GM19240 (cell line): ENCODE measurements around the gene NSD1.
"Not testable (repeated sequence)": the region's sequence is repeated elsewhere in the genome, so short reads cannot be mapped to it uniquely, and the experiment has no call there.

Source experiments
- DNase-seq: peaks from one replicate; pipeline ENCODE4 v3.0.0; 2011; ENCODE audit warnings: low spot score; ENCODE audit not compliant: insufficient read length

NSD1 gene

DNA sequence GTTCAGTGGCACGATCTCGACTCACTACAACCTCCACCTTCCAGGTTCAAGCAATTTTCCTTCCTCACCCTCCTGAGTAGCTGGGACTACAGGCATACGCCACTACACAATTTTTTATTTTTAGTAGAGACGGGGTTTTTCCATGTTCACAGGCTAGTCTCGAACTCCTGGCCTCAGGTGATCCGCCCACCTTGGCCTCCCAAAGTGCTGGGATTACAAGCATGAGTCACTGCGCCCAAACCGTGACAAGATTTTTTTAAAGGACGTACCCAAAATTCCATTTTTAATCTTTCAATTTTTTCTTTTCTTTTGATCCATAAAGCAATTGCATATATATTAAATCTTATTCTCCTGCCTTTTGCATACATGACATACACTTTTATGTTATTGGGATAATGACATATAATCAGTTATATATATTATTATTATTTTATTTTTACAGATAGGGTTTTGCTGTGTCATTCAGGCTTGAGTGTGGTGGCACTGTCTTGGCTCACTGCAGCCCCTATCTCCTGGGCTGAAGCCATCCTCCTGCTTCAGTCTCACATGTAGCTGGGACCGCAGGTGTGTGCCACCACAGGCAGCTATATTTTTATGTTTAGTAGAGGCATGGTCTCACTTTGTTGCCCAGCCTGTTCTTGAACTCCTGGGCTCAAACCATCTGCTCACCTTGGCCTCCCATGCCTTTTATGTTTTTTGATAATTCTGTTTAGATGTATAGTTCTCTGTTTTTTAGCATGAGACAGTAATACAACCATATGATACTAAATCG lies 98.1 kb downstream of the NSD1 start:
- DNase-seq: no peak

DNA sequence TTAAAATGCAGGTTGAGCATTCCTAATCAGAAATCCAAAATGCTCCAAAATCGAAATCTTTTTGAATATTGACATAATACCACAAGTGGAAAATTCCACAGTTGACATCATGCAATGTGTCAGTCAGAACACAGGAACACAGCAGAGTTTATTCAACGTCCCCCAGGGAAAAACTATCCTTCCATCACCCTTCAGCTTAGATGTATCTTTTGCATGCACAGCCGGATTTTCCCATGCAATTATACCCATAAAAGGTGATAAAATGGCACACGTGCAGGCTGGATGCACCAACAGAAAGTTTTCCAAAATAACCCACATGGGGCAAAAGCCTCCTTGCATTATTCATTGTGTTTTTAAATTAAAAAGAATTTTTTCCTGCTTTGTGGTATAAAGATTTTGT lies 98.8 kb downstream of the NSD1 start:
- DNase-seq: no peak

DNA sequence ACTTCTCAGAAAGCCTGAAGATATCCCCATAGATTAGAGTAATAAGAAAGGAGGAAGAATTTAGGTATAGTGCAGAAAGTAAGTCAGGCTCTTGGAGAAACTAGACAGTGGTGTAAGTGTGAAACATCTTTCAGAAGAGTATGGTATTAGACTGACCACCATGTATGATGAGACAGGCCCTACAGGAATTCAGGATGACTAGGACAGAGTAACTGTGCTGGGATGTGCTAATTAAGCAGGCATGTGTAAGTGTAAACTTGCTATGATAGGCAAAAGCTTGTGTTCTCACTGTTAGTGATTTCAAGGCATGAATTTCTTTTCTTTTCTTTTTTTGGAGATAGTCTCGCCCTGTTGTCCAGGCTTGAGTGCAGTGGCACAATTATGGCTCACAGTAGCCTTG lies 99.2 kb downstream of the NSD1 start:
- DNase-seq: no peak

DNA sequence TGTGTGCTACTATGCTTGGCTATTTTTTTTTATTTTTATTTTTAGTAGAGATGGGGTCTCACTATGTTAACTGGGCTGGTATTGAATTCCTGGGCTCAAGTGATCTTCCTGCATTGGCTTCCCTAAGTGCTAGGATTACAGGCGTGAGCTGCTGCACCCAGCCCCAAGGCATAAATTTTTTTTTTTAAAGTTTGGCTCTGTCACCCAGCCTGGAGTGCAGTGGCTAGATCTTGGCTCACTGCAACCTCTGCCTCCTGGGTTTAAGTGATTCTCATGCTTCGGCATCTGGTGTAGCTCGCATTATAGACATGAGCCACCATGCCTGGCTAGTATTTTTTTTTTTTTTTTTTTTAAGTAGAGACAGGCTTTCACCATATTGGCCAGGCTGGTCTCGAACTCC lies 99.6 kb downstream of the NSD1 start:
- DNase-seq: no peak

DNA sequence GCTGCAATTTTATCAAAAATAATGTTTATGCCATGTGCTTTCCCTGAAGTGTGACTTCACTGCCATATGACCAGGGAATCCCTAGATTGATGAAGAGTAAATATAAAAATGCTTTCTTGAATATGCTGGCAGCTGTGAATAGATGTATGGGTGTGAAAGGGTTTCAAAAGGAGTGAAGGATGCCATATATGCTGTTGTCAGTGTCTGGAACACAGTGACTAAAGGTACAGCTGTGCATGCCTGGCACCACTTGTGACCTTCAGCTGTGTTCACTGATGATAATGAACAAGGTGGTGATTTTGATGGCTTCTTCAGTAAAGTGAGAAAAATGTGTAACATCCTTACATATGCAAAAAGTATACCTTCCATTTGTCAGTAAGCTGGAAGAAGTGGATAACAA lies 100.2 kb downstream of the NSD1 start:
- no peak for DNase-seq

DNA sequence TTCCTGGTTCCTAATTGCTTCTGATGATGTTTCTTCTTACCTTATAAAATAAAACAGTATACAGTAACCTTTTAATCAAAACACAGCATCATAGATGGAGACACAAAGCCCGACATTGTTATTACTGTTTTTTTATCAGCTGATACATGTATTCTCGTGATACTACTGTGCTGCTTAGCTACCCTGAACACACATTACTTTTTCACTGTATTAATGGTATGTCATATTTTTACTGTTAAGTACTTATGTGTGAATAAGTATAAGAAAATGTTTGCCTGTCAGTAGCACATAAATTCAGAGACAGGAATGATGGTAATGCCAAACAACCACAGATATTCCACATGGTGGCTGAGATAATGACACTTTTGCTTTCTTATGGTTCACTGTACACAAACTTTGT lies 101.3 kb downstream of the NSD1 start:
- no peak for DNase-seq

DNA sequence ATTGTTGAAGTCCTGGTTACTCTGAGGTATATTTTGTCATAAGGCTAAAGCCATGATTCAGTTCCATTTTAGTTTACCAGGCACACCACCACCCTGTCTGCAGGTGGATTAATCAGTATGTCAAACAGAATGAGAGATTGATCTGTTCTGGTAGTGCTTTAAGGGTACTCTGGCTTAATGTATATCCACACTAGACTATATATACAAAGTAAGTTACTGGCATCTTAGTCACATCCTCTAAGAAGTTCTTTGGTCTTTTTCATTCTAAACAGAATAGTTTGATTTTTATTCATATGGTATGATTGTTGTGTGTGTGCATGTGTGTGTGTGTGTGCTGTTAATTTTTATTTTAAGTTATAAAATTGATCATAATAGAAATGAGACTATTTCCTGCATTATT lies 108.2 kb downstream of the NSD1 start:
- no peak for DNase-seq

DNA sequence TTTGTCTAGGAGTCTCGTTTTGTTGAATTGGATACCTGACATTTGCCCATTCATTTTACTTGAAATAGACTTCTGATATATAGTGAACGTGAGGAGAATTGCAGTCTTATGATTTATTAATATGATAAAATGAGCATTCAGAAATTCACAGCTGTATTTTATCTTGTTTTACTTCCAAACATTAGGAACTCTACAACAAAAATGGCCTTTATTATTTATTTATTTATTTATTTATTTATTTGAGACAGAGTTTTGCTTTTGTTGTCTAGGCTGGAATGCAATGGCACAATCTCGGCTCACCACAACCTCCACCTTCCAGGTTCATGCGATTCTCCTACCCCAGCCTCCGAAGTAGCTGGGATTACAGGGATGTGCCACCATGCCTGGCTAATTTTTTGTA lies 108.7 kb downstream of the NSD1 start:
- DNase-seq: no peak

DNA sequence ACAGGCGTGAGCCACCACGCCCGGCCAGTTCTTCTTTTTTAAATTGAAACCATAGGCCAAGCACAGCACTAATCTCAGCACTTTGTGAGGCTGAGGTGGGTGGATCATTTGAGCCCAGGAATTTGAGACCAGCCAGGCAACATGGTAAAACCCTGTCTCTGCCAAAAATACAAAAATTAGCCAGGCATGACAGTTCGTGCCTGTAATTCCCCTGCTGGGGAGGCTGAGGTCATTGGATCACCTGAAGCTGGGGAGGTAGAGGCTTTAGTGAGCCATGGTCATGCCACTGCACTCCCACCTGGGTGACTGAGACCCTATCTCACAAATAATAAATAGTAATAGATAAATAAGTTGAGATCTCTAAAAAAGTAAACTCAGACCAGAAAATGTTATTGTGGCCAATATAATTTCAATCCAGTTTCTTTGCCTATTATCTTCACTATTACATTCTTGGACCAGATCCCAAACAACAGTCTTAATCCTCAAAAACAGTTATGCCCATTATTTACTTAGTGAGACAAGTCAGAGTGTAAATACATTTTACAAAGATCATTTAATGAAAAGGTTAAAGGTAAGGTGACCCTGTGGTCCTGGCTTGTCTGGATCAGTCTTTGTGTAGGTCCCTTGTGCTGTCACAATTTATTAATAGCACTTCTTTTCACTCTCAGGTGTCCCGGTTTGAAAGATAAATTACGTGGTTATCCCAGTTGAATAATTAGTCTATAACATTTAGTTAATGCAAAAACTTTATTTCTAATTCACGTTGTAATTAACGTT lies 116.4 kb downstream of the NSD1 start:
- DNase-seq: no peak

DNA sequence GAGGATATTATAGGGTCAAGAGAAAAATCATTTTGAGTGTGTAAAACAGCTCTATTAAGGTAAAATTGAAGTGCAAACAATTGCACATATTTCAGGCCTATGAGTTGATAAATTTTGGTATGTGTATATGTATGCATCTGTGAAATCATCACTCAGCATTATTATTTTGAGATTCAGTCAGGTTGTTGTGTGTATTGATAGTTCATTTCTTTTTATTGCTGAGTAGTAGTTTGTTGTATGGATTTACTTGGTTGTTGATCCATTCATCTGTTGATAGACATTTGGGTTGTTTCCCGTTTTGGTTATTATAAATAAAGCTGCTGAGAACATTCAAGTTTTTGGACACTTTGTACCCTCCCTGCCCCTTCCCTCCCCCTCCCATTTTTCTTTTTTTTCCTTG lies 119.7 kb downstream of the NSD1 start:
- DNase-seq: no peak

DNA sequence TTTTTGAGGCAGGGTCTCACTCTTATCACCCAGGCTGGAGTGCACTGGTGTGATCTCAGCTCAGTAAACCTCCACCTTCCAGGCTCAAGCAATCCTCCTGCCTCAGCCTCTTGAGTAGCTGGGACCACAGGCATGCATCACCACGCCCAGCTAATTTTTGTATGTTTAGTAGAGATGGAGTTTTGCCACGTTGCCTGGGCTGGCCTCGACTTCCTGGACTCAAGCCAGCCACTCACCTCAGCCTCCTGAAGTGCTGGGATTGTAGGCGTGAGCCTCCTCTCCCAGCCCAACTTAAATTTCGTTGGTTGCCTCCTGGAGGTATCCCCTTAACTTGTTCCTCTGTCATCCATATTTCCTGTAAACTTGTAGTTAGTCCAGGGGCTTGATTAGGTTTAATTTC lies 122.7 kb downstream of the NSD1 start:
- DNase-seq: no peak

DNA sequence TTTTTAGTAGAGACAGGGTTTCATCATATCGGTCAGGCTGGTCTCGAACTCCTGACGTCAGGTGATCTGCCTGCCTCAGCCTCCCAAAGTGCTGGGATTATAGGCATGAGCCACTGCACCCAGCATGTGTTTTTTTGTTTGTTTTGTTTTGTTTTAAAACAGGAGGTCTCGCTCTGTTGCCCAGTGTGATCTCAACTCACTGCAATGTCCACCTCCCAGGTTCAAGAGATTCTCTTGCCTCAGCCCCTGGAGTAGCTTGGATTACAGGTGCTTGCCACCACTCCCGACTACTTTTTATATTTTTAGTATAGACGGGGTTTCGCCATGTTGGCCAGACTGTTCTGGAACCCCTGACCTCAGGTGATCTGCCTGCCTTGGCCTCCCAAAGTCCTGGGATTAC lies 125.1 kb downstream of the NSD1 start:
- DNase-seq: not testable (repeated sequence)

DNA sequence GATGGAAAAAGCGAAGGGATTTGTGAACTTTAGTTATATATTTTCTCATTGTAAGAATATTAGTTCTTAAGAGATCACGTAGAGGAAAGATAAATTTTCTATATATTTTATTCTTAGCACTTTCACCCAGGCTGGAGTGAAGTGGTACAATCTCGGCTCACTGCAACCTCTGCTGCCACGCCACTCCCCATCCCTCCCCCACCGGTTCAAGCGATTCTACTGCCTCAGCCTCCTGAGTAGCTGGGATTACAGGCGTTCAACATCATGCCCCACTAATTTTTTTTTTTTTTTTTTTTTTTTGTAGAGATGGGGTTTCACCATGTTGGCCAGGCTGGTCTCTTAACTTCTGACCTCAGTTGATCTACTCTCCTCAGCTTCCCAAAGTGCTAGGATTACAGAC lies 127.4 kb downstream of the NSD1 start:
- no peak for DNase-seq

DNA sequence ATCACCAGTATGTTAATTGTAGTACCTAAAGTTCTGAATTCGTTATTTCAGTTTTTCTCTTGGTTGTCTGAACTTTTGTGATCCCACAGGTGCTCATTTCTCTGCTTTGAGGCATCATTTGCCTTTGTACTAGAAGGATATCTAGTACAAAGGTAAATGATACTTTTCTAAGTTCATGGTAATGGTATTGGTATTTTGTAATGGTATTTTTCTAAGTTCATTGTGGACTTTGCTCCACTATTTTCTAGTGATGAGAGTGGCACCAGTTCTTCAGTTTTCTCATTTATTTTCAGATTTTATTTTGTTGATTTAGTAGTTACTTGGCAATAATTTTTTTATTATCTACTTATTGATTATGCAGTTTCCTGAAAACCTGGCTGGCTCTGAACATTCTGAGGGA lies 127.9 kb downstream of the NSD1 start:
- no peak for DNase-seq

DNA sequence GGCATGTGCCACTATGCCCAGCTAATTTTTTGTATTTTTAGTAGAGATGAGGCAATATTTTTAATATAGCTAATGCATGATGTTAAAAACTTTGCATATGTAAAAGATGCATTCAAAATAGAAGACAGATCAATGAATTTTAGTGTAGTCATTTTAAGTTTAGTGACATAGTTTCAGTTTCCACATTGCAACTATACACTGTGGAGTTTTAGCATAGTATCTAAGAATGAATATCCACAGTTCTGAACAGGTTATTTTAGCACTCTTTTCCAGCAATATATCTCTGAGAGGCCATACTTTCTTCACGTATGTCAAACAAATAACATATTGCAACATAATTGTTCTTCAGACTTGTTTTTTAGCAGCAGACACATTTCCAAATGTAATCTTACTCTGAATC lies 130.6 kb downstream of the NSD1 start:
- DNase-seq: no peak

DNA sequence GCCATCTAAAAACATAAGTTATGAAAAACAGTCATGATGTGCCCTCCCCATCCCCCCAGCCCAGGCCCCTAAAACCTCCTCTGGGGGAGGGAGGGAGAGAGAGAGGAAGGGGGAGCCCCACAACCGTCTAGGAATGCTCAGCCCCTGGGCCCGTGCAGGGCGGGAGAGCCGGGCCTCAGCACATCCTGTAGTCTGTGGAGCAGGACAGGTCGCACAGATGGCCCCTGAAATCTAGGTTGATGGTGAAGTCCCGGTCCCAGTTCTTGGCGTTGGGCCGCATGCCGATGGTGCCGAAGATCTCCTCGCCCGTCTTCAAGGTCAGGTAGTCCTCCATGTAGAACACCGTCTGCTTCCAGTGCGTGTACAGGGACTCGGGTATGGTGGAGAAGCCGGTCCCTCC lies 131.8 kb downstream of the NSD1 start:
- DNase-seq: no peak

DNA sequence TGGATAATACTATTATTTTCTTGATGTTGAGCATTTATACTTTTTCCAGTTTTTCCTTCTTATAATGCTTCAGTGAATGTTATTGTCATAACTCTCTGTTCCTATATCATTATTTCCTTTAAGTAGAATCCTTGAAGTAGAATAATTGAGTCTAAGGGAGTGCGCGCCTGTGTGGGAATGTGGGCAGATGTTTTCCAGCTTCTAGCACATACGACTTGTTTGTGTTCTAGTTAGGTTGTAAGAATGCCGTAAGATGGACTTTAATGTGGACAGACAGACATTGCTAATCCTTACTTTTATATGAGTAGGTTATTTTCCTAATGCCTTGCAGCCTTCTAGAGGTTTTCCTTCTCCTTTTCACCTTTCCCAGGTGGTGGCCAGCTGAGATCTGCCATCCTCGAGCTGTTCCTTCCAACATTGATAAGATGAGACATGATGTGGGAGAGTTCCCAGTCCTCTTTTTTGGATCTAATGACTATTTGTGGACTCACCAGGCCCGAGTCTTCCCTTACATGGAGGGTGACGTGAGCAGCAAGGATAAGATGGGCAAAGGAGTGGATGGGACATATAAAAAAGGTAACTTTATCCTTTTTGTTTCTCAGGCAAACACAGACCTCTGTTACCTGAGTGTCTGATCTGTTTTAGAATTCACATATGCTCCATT lies 135.8 kb downstream of the NSD1 start:
- no peak for DNase-seq

DNA sequence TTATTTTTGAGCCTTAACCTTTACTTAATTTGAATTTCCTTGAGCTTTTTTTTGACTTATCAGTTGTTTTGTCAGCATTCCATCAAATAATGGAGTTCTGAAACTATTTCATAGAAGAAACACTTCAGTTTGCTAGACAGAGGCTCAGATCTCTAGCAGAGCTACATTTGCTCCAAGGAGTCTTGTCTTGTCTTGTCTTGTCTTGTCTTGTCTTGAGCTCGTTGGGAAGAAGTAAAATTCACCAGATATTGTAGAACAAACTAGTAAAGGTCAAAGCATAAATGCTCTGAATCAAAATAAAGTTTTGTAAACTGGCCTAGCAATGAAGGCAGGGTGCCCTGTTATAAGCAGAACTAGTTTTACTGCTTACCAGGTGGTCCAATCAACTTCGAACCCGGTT lies 136.4 kb downstream of the NSD1 start:
- DNase-seq: no peak

DNA sequence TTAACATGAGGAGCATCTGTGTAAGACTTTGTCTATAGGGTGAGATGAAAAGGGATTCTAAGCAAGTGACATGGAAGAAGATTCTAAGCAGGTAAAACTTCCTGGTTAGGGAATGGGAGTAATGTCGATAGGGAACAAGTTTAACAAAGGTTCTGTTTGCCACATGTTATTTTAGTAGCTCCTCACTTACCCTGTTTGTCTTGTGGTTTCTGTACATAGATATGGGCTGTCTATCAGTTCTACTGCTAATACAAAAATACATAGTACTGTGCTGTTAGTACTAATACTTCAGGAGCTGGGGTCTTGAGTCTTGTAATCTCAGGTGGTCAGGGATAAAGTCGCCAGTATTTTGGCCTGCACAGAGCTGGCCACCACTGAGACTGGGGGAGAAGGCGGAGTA lies 137.1 kb downstream of the NSD1 start:
- no peak for DNase-seq

DNA sequence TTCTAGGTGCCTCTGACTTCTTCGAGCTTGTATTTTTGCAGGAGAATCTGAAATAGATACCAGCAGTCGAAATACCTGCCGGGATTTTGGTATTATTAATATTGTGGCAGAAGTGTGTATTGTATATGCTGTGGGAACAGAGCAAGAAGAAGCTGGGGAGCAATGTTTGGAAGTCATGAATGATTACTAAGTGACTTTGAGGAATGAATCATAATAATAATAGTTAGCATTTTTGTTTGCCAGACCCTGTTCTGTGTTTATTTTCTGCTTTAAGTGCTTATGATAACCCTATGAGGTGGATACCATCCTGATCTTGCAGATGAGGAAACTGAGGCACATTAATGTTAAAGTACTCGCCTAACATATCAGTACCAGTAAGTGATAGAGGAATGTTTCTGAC lies 137.5 kb downstream of the NSD1 start:
- no peak for DNase-seq

DNA sequence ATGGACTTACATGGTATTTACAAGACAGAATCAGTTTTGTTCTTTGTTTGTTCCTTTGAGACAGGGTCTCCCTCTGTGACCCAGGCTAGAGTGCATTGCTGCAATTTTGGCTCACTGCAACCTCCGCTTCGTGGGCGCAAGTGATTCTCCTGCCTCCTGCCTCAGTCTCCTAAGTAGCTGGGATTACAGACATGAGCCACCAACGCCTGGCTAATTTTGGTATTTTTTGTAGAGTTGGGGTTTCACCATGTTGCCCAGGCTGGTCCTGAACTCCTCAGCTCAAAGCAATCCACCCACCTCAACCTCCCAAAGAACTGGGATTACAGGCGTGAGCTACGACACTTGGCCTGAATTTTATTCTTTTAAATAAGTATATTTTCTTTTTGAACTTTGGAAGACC lies 142.3 kb downstream of the NSD1 start:
- DNase-seq: no peak

DNA sequence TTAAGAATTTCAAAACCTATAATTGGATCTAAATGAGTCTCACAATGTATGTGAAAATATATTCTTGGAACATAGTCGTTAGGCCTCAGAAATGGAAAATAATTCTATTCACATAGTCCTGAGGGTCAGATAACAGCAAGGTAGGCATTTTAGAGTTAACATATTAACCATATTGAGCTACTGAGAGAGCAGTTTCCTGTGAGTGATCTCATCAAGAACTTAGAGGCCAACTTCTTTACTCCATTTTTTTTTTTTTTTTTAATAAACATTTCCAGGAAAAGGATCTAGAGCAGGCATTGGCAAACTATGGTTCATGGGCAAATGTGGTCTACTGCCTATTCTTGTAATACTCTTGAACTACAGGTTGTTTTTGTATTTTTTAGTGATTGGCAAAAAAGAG lies 143.3 kb downstream of the NSD1 start:
- DNase-seq: no peak

DNA sequence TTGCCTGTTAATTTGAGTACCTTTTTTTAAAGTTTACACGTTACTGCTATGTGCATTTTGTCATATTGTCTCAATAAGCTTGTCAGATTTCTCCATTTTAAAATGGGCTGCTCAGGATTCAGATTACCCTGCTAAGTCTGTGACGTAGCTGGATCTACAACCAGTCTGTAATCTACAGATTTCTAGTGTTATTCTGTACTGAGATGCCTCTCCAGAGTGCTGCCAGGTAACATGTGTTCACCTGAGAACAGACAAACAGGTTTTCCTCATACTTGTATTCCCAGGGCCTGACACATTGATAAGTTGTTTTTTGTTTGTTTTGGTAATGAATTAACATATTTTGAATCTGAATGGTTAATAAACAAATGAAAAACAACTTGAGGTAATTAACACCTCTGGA lies 154.6 kb downstream of the NSD1 start:
- DNase-seq: no peak
